ENCODE measurements around the gene NBPF11.
"Not testable (repeated sequence)": the region's sequence is repeated elsewhere in the genome, so short reads cannot be mapped to it uniquely, and the experiment has no call there.

NBPF11 gene, protein sequence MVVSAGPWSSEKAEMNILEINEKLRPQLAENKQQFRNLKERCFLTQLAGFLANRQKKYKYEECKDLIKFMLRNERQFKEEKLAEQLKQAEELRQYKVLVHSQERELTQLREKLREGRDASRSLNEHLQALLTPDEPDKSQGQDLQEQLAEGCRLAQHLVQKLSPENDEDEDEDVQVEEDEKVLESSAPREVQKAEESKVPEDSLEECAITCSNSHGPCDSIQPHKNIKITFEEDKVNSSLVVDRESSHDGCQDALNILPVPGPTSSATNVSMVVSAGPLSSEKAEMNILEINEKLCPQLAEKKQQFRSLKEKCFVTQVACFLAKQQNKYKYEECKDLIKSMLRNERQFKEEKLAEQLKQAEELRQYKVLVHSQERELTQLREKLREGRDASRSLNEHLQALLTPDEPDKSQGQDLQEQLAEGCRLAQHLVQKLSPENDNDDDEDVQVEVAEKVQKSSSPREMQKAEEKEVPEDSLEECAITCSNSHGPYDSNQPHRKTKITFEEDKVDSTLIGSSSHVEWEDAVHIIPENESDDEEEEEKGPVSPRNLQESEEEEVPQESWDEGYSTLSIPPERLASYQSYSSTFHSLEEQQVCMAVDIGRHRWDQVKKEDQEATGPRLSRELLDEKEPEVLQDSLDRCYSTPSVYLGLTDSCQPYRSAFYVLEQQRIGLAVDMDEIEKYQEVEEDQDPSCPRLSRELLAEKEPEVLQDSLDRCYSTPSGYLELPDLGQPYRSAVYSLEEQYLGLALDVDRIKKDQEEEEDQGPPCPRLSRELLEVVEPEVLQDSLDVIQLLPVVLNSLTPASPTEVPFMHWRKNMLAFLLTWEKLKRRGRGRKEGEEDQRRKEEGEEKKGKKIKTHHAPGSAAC

GRCh38 chr1:148151911-148152656 is at the start of gene NBPF11:
Gene NBPF11, minus strand, starts transcription at chr1:148152281. Its CDS starts 25,278 bp downstream, at chr1:148127003.
- H3K4me1 ChIP-seq (ENCODE audit: insufficient read depth, poor library complexity, severe bottlenecking); H3K27me3 ChIP-seq (ENCODE audit: insufficient read depth, poor library complexity, severe bottlenecking); H3K9me3 ChIP-seq (ENCODE audit: severe bottlenecking); H3K36me3 ChIP-seq (ENCODE audit: low read depth): not testable (repeated sequence)
- peak within 1 kb of the TSS; percentile 50 for H3K27ac ChIP-seq (ENCODE audit: poor library complexity, severe bottlenecking)
- peak within 1 kb of the TSS; percentile 45 for H3K4me3 ChIP-seq (ENCODE audit: severe bottlenecking)
- peak; percentile 80 for DNase-seq (ENCODE audit: low spot score)
- ATAC-seq (ENCODE audit: low read depth), result peak; percentile 91

DNA sequence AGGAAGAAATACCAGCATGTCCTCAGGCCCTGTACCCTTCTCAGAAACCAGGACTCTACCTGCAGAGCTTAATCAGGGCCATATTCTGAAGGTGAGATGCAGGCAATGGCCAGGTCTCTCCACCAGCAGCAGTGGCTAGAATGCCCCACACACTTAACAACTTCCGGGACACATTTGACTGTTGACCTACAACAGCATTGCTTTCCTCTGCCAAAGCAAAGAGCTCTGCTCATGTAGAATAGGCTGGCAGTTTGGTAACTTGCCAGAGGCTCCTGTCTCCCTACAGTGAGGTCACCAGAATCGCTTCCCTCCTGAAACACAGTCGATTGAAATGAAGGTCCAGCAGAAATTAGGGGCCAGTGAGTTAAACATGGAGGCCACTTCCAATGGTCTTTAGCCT is 45.3 kb upstream of the NBPF11 start:
- H3K4me3 ChIP-seq (ENCODE audit: severe bottlenecking); H3K27ac ChIP-seq (ENCODE audit: poor library complexity, severe bottlenecking); H3K4me1 ChIP-seq (ENCODE audit: insufficient read depth, poor library complexity, severe bottlenecking); ATAC-seq (ENCODE audit: low read depth); DNase-seq (ENCODE audit: low spot score); H3K36me3 ChIP-seq (ENCODE audit: low read depth); H3K27me3 ChIP-seq (ENCODE audit: insufficient read depth, poor library complexity, severe bottlenecking); H3K9me3 ChIP-seq (ENCODE audit: severe bottlenecking): not testable (repeated sequence)

GRCh38 chr1:148196949-148197348 is 44.9 kb upstream of the NBPF11 start:
- not testable (repeated sequence) for H3K4me1 ChIP-seq (ENCODE audit: insufficient read depth, poor library complexity, severe bottlenecking); H3K36me3 ChIP-seq (ENCODE audit: low read depth); DNase-seq (ENCODE audit: low spot score); H3K4me3 ChIP-seq (ENCODE audit: severe bottlenecking); ATAC-seq (ENCODE audit: low read depth); H3K27ac ChIP-seq (ENCODE audit: poor library complexity, severe bottlenecking); H3K9me3 ChIP-seq (ENCODE audit: severe bottlenecking); H3K27me3 ChIP-seq (ENCODE audit: insufficient read depth, poor library complexity, severe bottlenecking)

DNA sequence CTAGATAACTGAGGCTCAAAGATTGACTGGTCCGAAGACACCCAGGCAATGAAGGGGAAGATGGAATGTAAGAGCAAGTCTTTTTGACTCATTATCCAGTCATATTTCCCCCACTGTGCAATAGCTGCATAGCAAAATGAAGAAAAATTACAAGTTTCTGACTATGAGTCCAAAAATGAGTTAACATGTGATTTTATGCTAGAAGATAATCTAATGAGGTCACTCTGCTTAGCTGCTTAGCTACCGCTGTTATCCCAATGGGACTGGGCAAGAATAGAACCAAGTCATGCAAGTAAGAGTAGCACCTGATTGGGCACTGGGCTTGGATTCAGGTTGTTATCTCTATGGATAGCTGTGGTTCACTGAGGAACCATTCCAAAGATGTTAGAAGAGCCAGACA is 43.0 kb upstream of the NBPF11 start:
- H3K9me3 ChIP-seq (ENCODE audit: severe bottlenecking); H3K4me1 ChIP-seq (ENCODE audit: insufficient read depth, poor library complexity, severe bottlenecking); H3K27ac ChIP-seq (ENCODE audit: poor library complexity, severe bottlenecking); ATAC-seq (ENCODE audit: low read depth); H3K27me3 ChIP-seq (ENCODE audit: insufficient read depth, poor library complexity, severe bottlenecking); H3K4me3 ChIP-seq (ENCODE audit: severe bottlenecking); DNase-seq (ENCODE audit: low spot score); H3K36me3 ChIP-seq (ENCODE audit: low read depth): not testable (repeated sequence)

GRCh38 chr1:148188768-148189167 is 36.7 kb upstream of the NBPF11 start:
- H3K9me3 ChIP-seq (ENCODE audit: severe bottlenecking); H3K4me3 ChIP-seq (ENCODE audit: severe bottlenecking); H3K36me3 ChIP-seq (ENCODE audit: low read depth); ATAC-seq (ENCODE audit: low read depth); H3K27ac ChIP-seq (ENCODE audit: poor library complexity, severe bottlenecking); DNase-seq (ENCODE audit: low spot score); H3K27me3 ChIP-seq (ENCODE audit: insufficient read depth, poor library complexity, severe bottlenecking); H3K4me1 ChIP-seq (ENCODE audit: insufficient read depth, poor library complexity, severe bottlenecking): not testable (repeated sequence)

DNA sequence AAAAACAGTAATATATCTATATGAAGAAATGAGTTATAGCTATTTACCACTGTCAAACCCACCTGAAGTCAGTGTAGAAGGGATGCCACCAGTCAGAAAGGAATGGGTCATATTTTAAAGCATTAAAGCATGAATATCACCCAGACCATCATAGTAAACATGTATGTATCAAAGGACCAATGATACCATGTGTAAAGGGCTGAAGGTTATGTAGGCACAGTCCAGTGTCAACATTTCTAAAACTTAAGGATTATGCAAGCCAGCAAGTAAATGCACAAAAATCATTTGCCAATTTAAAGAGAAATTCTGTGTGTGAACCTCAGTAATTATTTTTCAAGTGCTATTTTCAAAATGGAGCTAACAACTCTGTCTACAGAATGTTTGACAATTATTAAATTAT is 26.6 kb upstream of the NBPF11 start:
- not testable (repeated sequence) for H3K27me3 ChIP-seq (ENCODE audit: insufficient read depth, poor library complexity, severe bottlenecking); H3K4me1 ChIP-seq (ENCODE audit: insufficient read depth, poor library complexity, severe bottlenecking); H3K4me3 ChIP-seq (ENCODE audit: severe bottlenecking); ATAC-seq (ENCODE audit: low read depth); H3K36me3 ChIP-seq (ENCODE audit: low read depth); H3K9me3 ChIP-seq (ENCODE audit: severe bottlenecking); H3K27ac ChIP-seq (ENCODE audit: poor library complexity, severe bottlenecking); DNase-seq (ENCODE audit: low spot score)

- H3K36me3 ChIP-seq (ENCODE audit: low read depth); H3K27me3 ChIP-seq (ENCODE audit: insufficient read depth, poor library complexity, severe bottlenecking); H3K27ac ChIP-seq (ENCODE audit: poor library complexity, severe bottlenecking); ATAC-seq (ENCODE audit: low read depth); H3K9me3 ChIP-seq (ENCODE audit: severe bottlenecking); DNase-seq (ENCODE audit: low spot score); H3K4me3 ChIP-seq (ENCODE audit: severe bottlenecking); H3K4me1 ChIP-seq (ENCODE audit: insufficient read depth, poor library complexity, severe bottlenecking): not testable (repeated sequence)
Observed at GRCh38 chr1:148175414-148175813, 23.3 kb upstream of the NBPF11 start.

DNA sequence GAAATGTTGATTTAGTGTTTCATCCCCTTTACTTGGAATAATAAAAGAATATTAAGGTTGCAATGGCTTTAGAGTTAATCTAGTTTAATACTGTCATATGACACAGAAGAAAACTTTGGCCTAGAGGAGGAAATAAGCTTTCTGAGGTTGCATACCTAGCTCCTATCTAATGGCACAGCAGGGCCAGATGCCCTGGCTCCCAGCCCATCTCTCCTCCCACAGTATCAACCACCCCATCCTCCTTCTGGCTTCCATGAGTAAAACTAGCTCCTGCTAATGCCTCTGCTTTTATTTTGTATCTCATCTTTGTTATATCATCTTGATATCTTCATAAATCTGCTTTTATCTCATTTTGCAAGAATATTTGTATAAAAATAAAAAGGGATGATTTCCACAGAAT is 19.9 kb upstream of the NBPF11 start:
- not testable (repeated sequence) for H3K27me3 ChIP-seq (ENCODE audit: insufficient read depth, poor library complexity, severe bottlenecking); H3K4me1 ChIP-seq (ENCODE audit: insufficient read depth, poor library complexity, severe bottlenecking); ATAC-seq (ENCODE audit: low read depth)

More for the DNA sequence above, 19.9 kb upstream of the NBPF11 start:
- H3K9me3 ChIP-seq (ENCODE audit: severe bottlenecking); H3K27ac ChIP-seq (ENCODE audit: poor library complexity, severe bottlenecking); DNase-seq (ENCODE audit: low spot score); H3K36me3 ChIP-seq (ENCODE audit: low read depth); H3K4me3 ChIP-seq (ENCODE audit: severe bottlenecking): not testable (repeated sequence)
